ENCODE results near the gene SYNM. TPM values are rescaled to one million over a fixed set of nuclear protein-coding genes. Genes with fewer than 3 reads are reported as not detected.
"Not testable (repeated sequence)": the region's sequence is repeated elsewhere in the genome, so short reads cannot be mapped to it uniquely, and the experiment has no call there.

Gene SYNM
- total RNA-seq, 1 experiment from 2014 or later: 7.3 TPM

- in situ Hi-C loops (cut with HindIII; ENCODE audit: low pct_unique_long_range_greater_than_20kb, low sequenced_read_pairs): no loop called here
- DNase-seq (ENCODE audit: low read depth): no peak
Observed at GRCh38 chr15:99101501-99101900, 3.4 kb upstream of the SYNM start.

GRCh38 chr15:99102332-99103235 lies 2.3 kb upstream of the SYNM start:
- no peak for DNase-seq (ENCODE audit: low read depth)
- in situ Hi-C loops (cut with HindIII; ENCODE audit: low pct_unique_long_range_greater_than_20kb, low sequenced_read_pairs): no loop called here

- in situ Hi-C loops (cut with HindIII; ENCODE audit: low pct_unique_long_range_greater_than_20kb, low sequenced_read_pairs): no loop called here
- DNase-seq (ENCODE audit: low read depth): no peak
Observed at GRCh38 chr15:99103279-99103678, 1.6 kb upstream of the SYNM start.

GRCh38 chr15:99105514-99106341 lies 848 bp downstream of the SYNM start:
- DNase-seq (ENCODE audit: low read depth): peak; percentile 78
- in situ Hi-C loops (cut with HindIII; ENCODE audit: low pct_unique_long_range_greater_than_20kb, low sequenced_read_pairs): no loop called here

GRCh38 chr15:99106417-99107220 lies 1.7 kb downstream of the SYNM start:
- no peak for DNase-seq (ENCODE audit: low read depth)
- in situ Hi-C loops (cut with HindIII; ENCODE audit: low pct_unique_long_range_greater_than_20kb, low sequenced_read_pairs): no loop called here

- in situ Hi-C loops (cut with HindIII; ENCODE audit: low pct_unique_long_range_greater_than_20kb, low sequenced_read_pairs): no loop called here
Observed at GRCh38 chr15:99108993-99109392, 4.1 kb downstream of the SYNM start.

GRCh38 chr15:99109555-99110021 lies 4.7 kb downstream of the SYNM start:
- in situ Hi-C loops (cut with HindIII; ENCODE audit: low pct_unique_long_range_greater_than_20kb, low sequenced_read_pairs): no loop called here

More at GRCh38 chr15:99108993-99109392, 4.1 kb downstream of the SYNM start:
- no peak for DNase-seq (ENCODE audit: low read depth)

GRCh38 chr15:99110093-99110492 lies 5.2 kb downstream of the SYNM start:
- in situ Hi-C loops (cut with HindIII; ENCODE audit: low pct_unique_long_range_greater_than_20kb, low sequenced_read_pairs): no loop called here
- DNase-seq (ENCODE audit: low read depth): no peak

More at GRCh38 chr15:99109555-99110021, 4.7 kb downstream of the SYNM start:
- DNase-seq (ENCODE audit: low read depth): no peak

GRCh38 chr15:99110581-99111320 lies 5.9 kb downstream of the SYNM start:
- in situ Hi-C loops (cut with HindIII; ENCODE audit: low pct_unique_long_range_greater_than_20kb, low sequenced_read_pairs): no loop called here
- DNase-seq (ENCODE audit: low read depth): no peak

- DNase-seq (ENCODE audit: low read depth); in situ Hi-C loops (cut with HindIII; ENCODE audit: low pct_unique_long_range_greater_than_20kb, low sequenced_read_pairs): not testable (repeated sequence)
Observed at GRCh38 chr15:99111641-99112040, 6.8 kb downstream of the SYNM start.

GRCh38 chr15:99113547-99114271 lies 8.8 kb downstream of the SYNM start:
- no peak for DNase-seq (ENCODE audit: low read depth)
- in situ Hi-C loops (cut with HindIII; ENCODE audit: low pct_unique_long_range_greater_than_20kb, low sequenced_read_pairs): no loop called here

GRCh38 chr15:99114511-99115299 lies 9.8 kb downstream of the SYNM start:
- in situ Hi-C loops (cut with HindIII; ENCODE audit: low pct_unique_long_range_greater_than_20kb, low sequenced_read_pairs): no loop called here
- DNase-seq (ENCODE audit: low read depth): no peak

GRCh38 chr15:99115300-99116215 lies 10.7 kb downstream of the SYNM start:
- DNase-seq (ENCODE audit: low read depth): no peak
- in situ Hi-C loops (cut with HindIII; ENCODE audit: low pct_unique_long_range_greater_than_20kb, low sequenced_read_pairs): no loop called here

GRCh38 chr15:99117111-99117510 lies 12.2 kb downstream of the SYNM start:
- no peak for DNase-seq (ENCODE audit: low read depth)
- in situ Hi-C loops (cut with HindIII; ENCODE audit: low pct_unique_long_range_greater_than_20kb, low sequenced_read_pairs): no loop called here

GRCh38 chr15:99117563-99118257 lies 12.8 kb downstream of the SYNM start:
- in situ Hi-C loops (cut with HindIII; ENCODE audit: low pct_unique_long_range_greater_than_20kb, low sequenced_read_pairs): no loop called here
- no peak for DNase-seq (ENCODE audit: low read depth)
